Measurements from ENCODE around the gene MORC1.

GRCh38 chr3:109025896-109026295 is 92.0 kb downstream of the MORC1 start:
- no peak for TF ChIP-seq REST (IDR thresholded peaks at IDR 0.05)
- no peak for TF ChIP-seq TP53 (CRISPR knock-in tag; IDR thresholded peaks at IDR 0.05)
- TF ChIP-seq CTCF (IDR thresholded peaks at IDR 0.05): no peak
- TF ChIP-seq RNF2 (IDR thresholded peaks at IDR 0.05; ENCODE audit: borderline replicate concordance, low read depth): no peak
- TF ChIP-seq MAZ (IDR thresholded peaks at IDR 0.05; ENCODE audit: borderline replicate concordance, low read depth, low read length): no peak
- TF ChIP-seq MAX (IDR thresholded peaks at IDR 0.05): no peak

Data from A549 (cell line).